MM.1S (cell line): Measurements from ENCODE around the gene MMAB.

Experiments used
- DNase-seq: peaks from one replicate; pipeline ENCODE4 v3.0.0-alpha.2; 2015
- H2AFZ ChIP-seq: fragments of 300-600 bp; sonication (generic); 2 replicates; pipeline ENCODE4 v1.6.0; 2016; ENCODE audit warnings: antibody characterized with exemption, low read length
- H3F3A ChIP-seq: fragments of 300-600 bp; sonication (generic); 2 replicates; pipeline ENCODE4 v1.6.1; 2016; ENCODE audit warnings: mild to moderate bottlenecking, antibody characterized with exemption, low read length, moderate library complexity, mixed read lengths; ENCODE audit not compliant: insufficient read depth
- H3K27ac ChIP-seq: fragments of 300-600 bp; sonication (generic); 2 replicates; pipeline ENCODE4 v1.5.1; 2016; ENCODE audit warnings: mild to moderate bottlenecking, low read length
- H3K27me3 ChIP-seq: fragments of 300-600 bp; sonication (generic); replicated peaks from 2 replicates; pipeline ENCODE4 v1.6.0; 2016; ENCODE audit warnings: low read length; ENCODE audit not compliant: insufficient read depth
- H3K36me3 ChIP-seq: fragments of 300-600 bp; sonication (generic); replicated peaks from 2 replicates; pipeline ENCODE4 v1.6.1; 2016; ENCODE audit warnings: mild to moderate bottlenecking, low read length, mixed read lengths; ENCODE audit not compliant: insufficient read depth
- H3K4me1 ChIP-seq: fragments of 300-600 bp; sonication (generic); 2 replicates; pipeline ENCODE4 v1.6.1; 2016; ENCODE audit warnings: low read length, mixed read lengths
- H3K4me2 ChIP-seq: fragments of 300-600 bp; sonication (generic); 2 replicates; pipeline ENCODE4 v1.6.0; 2016; ENCODE audit warnings: low read depth, low read length
- H3K4me3 ChIP-seq: fragments of 300-600 bp; sonication (generic); 2 replicates; pipeline ENCODE4 v1.5.1; 2016; ENCODE audit warnings: low read length, mixed read lengths
- H3K79me2 ChIP-seq: fragments of 300-600 bp; sonication (generic); 2 replicates; pipeline ENCODE4 v1.6.1; 2016; ENCODE audit warnings: mixed run types, low read length, mixed read lengths
- H3K9ac ChIP-seq: fragments of 300-600 bp; sonication (generic); 2 replicates; pipeline ENCODE4 v1.6.1; 2016; ENCODE audit warnings: low read length, mixed read lengths
- H3K9me2 ChIP-seq: fragments of 300-600 bp; sonication (generic); replicated peaks from 2 replicates; pipeline ENCODE4 v1.6.1; 2016; ENCODE audit warnings: mild to moderate bottlenecking, low read length, mixed read lengths; ENCODE audit not compliant: insufficient read depth
- H3K9me3 ChIP-seq: fragments of 300-600 bp; sonication (generic); replicated peaks from 2 replicates; pipeline ENCODE4 v1.6.1; 2016; ENCODE audit warnings: mild to moderate bottlenecking, low read length, mixed read lengths; ENCODE audit not compliant: insufficient read depth
- H4K20me1 ChIP-seq: fragments of 300-600 bp; sonication (generic); 2 replicates; pipeline ENCODE4 v1.6.1; 2016; ENCODE audit warnings: mild to moderate bottlenecking, low read length, moderate library complexity, mixed read lengths; ENCODE audit not compliant: insufficient read depth
- CTCF ChIP-seq: fragments of 300-600 bp; sonication (generic); IDR thresholded peaks from 2 replicates; pipeline ENCODE4 v1.5.1; 2016; ENCODE audit warnings: antibody characterized with exemption, low read length, mixed read lengths
- EZH2 ChIP-seq: fragments of 300-600 bp; sonication (generic); optimal IDR thresholded peaks from 2 replicates; pipeline ENCODE3; 2017; ENCODE audit warnings: low read depth, mild to moderate bottlenecking, antibody characterized with exemption, low read length, mixed read lengths
- EZH2phosphoT487 ChIP-seq: fragments of 300-600 bp; sonication (generic); IDR thresholded peaks from 2 replicates; pipeline ENCODE4 v1.6.1; 2018; ENCODE audit warnings: antibody characterized with exemption, low read length

The MMAB gene

GRCh38 chr12:109600995-109601394 lies 27.7 kb upstream of the MMAB start:
- Histone ChIP-seq H3K27ac (no peak overlapping the region), H3K9ac (no peak overlapping the region), H3K4me2 (no peak overlapping the region), H3K9me3 (no peaks in the 10 kb centered on the region), H3F3A (no peaks in the 10 kb centered on the region), H3K9me2 (no peaks in the 10 kb centered on the region), H3K4me1 (no peaks in the 10 kb centered on the region), H4K20me1 (no peaks in the 10 kb centered on the region), H3K4me3 (no peak overlapping the region), H3K79me2 (no peaks in the 10 kb centered on the region), H3K27me3 (no peaks in the 10 kb centered on the region), H2AFZ (no peak overlapping the region), H3K36me3 (no peaks in the 10 kb centered on the region)
- TF ChIP-seq EZH2 = no peak
- no peak for TF ChIP-seq CTCF
- no peak for TF ChIP-seq EZH2phosphoT487
- DNase-seq = no peak

GRCh38 chr12:109600481-109600880 lies 27.2 kb upstream of the MMAB start:
- Histone ChIP-seq H3F3A (no peaks in the 10 kb centered on the region), H3K36me3 (no peaks in the 10 kb centered on the region), H3K27ac (no peak overlapping the region), H3K9ac (no peak overlapping the region), H3K4me2 (no peak overlapping the region), H3K79me2 (no peaks in the 10 kb centered on the region), H3K9me3 (no peaks in the 10 kb centered on the region), H3K27me3 (no peaks in the 10 kb centered on the region), H2AFZ (no peak overlapping the region), H3K4me3 (no peak overlapping the region), H4K20me1 (no peaks in the 10 kb centered on the region), H3K4me1 (no peaks in the 10 kb centered on the region), H3K9me2 (no peaks in the 10 kb centered on the region)
- TF ChIP-seq EZH2phosphoT487 (no peak), EZH2 (no peak), CTCF (no peak)
- DNase-seq = no peak

- Histone ChIP-seq H3K9me2 (no peaks in the 10 kb centered on the region), H3K4me2 (no peak overlapping the region), H3K79me2 (no peaks in the 10 kb centered on the region), H2AFZ (no peak overlapping the region), H3K4me1 (no peaks in the 10 kb centered on the region), H4K20me1 (no peaks in the 10 kb centered on the region), H3K9me3 (no peaks in the 10 kb centered on the region), H3K4me3 (no peak overlapping the region), H3K27me3 (no peaks in the 10 kb centered on the region), H3K27ac (no peak overlapping the region), H3K36me3 (no peaks in the 10 kb centered on the region), H3K9ac (no peak overlapping the region), H3F3A (no peaks in the 10 kb centered on the region)
- no peak for DNase-seq
- TF ChIP-seq EZH2 = no peak
- no peak for TF ChIP-seq CTCF
- no peak for TF ChIP-seq EZH2phosphoT487
Observed at GRCh38 chr12:109599087-109599486, 25.8 kb upstream of the MMAB start.
